GM04503 (cell line): ENCODE measurements around the gene GFI1B.
"Not testable (repeated sequence)": the region's sequence is repeated elsewhere in the genome, so short reads cannot be mapped to it uniquely, and the experiment has no call there.

Source experiments
- DNase-seq: peaks from one replicate; pipeline ENCODE4 v3.0.0-alpha.2; 2012; ENCODE audit warnings: low read depth

The GFI1B gene

GRCh38 chr9:132991351-132992300 lies 13.1 kb downstream of the GFI1B start:
- no peak for DNase-seq

GRCh38 chr9:132993511-132993939 lies 15.0 kb downstream of the GFI1B start:
- DNase-seq, result no peak

- DNase-seq, result no peak
Observed at GRCh38 chr9:132994410-132995120, 16.1 kb downstream of the GFI1B start.

- DNase-seq, result no peak
Observed at GRCh38 chr9:132995121-132995420, 16.6 kb downstream of the GFI1B start.

- no peak for DNase-seq
Observed at GRCh38 chr9:132995879-132996278, 17.4 kb downstream of the GFI1B start.

GRCh38 chr9:132996526-132996925 lies 18.0 kb downstream of the GFI1B start:
- no peak for DNase-seq

GRCh38 chr9:132997591-132997990 lies 19.1 kb downstream of the GFI1B start:
- DNase-seq, result no peak

GRCh38 chr9:132998221-132998620 lies 19.7 kb downstream of the GFI1B start:
- DNase-seq, result not testable (repeated sequence)

GRCh38 chr9:132998831-132999635 lies 20.5 kb downstream of the GFI1B start:
- no peak for DNase-seq

- no peak for DNase-seq
Observed at GRCh38 chr9:133002147-133003070, 23.9 kb downstream of the GFI1B start.

- no peak for DNase-seq
Observed at GRCh38 chr9:133003071-133003461, 24.6 kb downstream of the GFI1B start.

- DNase-seq, result no peak
Observed at GRCh38 chr9:133003671-133004090, 25.2 kb downstream of the GFI1B start.

- DNase-seq, result no peak
Observed at GRCh38 chr9:133004091-133004998, 25.9 kb downstream of the GFI1B start.

GRCh38 chr9:133004999-133005760 lies 26.7 kb downstream of the GFI1B start:
- no peak for DNase-seq

GRCh38 chr9:133005957-133006356 lies 27.5 kb downstream of the GFI1B start:
- DNase-seq, result no peak

- no peak for DNase-seq
Observed at GRCh38 chr9:133006731-133007352, 28.3 kb downstream of the GFI1B start.

- no peak for DNase-seq
Observed at GRCh38 chr9:133008406-133008805, 29.9 kb downstream of the GFI1B start.

- no peak for DNase-seq
Observed at GRCh38 chr9:133008824-133009223, 30.3 kb downstream of the GFI1B start.
